OCI-LY3 (cell line): ENCODE measurements around the gene CHD6.

Experiments used
- EZH2phosphoT487 ChIP-seq: fragments of 200-600 bp; shearing (Covaris generic); IDR thresholded peaks from 2 replicates; pipeline ENCODE4 v1.6.1; 2018; ENCODE audit warnings: antibody characterized with exemption, mixed run types, low read depth
- TF ChIP-seq, protein P1 (sequence below): fragments of 200-600, 300-600 bp; sonication (generic); IDR thresholded peaks from 2 replicates; pipeline ENCODE4 v1.5.1; 2014; ENCODE audit warnings: antibody characterized with exemption, low read length, low read depth

DNA sequence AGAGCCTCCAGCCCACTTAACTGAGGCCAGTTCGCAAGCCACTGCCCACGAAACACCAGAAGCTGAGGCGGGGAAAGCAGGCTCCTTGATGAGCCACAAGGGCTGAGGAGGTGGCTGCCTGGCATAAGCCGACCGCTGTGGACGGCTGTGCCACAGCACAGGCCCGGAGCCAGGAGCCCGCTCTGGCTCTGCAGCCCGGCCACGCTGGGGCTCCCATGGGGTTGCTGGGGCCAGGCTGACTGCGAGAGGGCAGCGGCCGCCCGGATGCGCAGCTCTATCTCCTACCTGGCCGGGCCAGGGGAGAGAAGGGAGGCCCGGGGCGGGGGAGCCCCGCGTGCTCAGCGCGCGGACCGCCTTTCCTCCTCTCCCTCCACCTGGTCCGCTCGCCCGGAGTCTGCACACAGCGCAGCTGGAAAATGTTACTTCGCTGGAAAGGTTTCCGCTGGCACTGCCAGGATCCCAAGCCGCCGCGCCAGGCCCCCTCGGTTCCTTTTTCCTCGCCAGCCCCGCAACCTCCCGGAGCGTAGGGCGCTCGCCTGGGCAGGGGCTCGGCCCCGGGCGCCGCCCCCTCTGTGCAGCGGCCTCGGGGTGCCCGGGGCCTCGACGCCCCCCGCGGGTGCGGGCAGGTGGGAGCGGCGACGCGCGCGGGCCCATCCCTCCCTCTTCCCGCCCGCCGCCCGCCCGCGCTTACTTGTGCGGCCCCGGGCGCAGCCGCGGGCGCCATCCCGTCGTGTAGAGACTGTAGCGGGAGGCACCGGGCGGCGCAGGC is 252.2 kb downstream of the CHD6 start:
- TF ChIP-seq, protein P1, sequence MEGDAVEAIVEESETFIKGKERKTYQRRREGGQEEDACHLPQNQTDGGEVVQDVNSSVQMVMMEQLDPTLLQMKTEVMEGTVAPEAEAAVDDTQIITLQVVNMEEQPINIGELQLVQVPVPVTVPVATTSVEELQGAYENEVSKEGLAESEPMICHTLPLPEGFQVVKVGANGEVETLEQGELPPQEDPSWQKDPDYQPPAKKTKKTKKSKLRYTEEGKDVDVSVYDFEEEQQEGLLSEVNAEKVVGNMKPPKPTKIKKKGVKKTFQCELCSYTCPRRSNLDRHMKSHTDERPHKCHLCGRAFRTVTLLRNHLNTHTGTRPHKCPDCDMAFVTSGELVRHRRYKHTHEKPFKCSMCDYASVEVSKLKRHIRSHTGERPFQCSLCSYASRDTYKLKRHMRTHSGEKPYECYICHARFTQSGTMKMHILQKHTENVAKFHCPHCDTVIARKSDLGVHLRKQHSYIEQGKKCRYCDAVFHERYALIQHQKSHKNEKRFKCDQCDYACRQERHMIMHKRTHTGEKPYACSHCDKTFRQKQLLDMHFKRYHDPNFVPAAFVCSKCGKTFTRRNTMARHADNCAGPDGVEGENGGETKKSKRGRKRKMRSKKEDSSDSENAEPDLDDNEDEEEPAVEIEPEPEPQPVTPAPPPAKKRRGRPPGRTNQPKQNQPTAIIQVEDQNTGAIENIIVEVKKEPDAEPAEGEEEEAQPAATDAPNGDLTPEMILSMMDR, result no peak
- no peak for TF ChIP-seq EZH2phosphoT487
